GM23338 (cell line): ENCODE data around the gene KIAA0232.

ENCODE experiments used
- CREB1 ChIP-seq: fragments of 250-450 bp; sonication (Bioruptor Pico); IDR thresholded peaks from 2 replicates; pipeline ENCODE4 v1.5.0; 2020; ENCODE audit warnings: low read depth, mild to moderate bottlenecking, moderate library complexity
- CTCF ChIP-seq, 2 experiments: fragments of 200-600 bp in 1 of 2; sonication (generic) in 1 of 2; conservative IDR thresholded peaks; 2 replicates each; pipeline versions ENCODE4 v1.5.1 to v1.6.1; 2016 to 2017; ENCODE audit warnings: antibody characterized with exemption in 2 of 2, low read depth in 2 of 2, mild to moderate bottlenecking in 2 of 2, moderate library complexity in 1 of 2
- EZH2phosphoT487 ChIP-seq: fragments of 200-600 bp; sonication (generic); IDR thresholded peaks from one replicate; pipeline ENCODE4 v1.8.1; 2018; ENCODE audit warnings: antibody characterized with exemption; ENCODE audit not compliant: unreplicated experiment
- REST ChIP-seq: IDR thresholded peaks from one replicate; pipeline ENCODE4 v1.6.1; 2018; ENCODE audit warnings: antibody characterized with exemption; ENCODE audit not compliant: unreplicated experiment

GRCh38 chr4:6932475-6932874 lies 149.9 kb downstream of the KIAA0232 start:
- TF ChIP-seq CTCF (conservative IDR thresholded peaks at IDR 0.05; ENCODE audit: low read depth in 2 of 2) = no peak
- TF ChIP-seq EZH2phosphoT487 = no peak
- TF ChIP-seq REST = no peak
- TF ChIP-seq CREB1 (CRISPR knock-in tag) = no peak
